Stomach (tissue), 9 donors: ENCODE results near the gene LRRC7. TPM values are rescaled to one million over a fixed set of nuclear protein-coding genes. Genes with fewer than 3 reads are reported as not detected.

Source experiments
- DNase-seq, 2 donors: peaks; one replicate each; pipeline versions ENCODE4 v3.0.0 to v3.0.0-alpha.2; 2013 to 2019
- H3K27ac ChIP-seq, 5 donors: fragments of 200-600 bp in 4 of 5; sonication (generic) in 4 of 5; one replicate each; pipeline ENCODE4 v1.5.1; 2013 to 2019; ENCODE audit warnings: mild to moderate bottlenecking in 1 of 5, moderate library complexity in 1 of 5
- H3K27me3 ChIP-seq, 3 donors: fragments of 200-600 bp; sonication (generic); one replicate each; pipeline ENCODE4 v1.5.1; 2017 to 2019; ENCODE audit warnings: mixed run types in 1 of 3
- H3K36me3 ChIP-seq, 4 donors: fragments of 200-600 bp; sonication (generic); 1 replicate in 3 of 4; 2 replicates in 1 of 4; pipeline ENCODE4 v1.5.1; 2016 to 2019
- H3K4me1 ChIP-seq, 4 donors: fragments of 200-600 bp; sonication (generic); one replicate each; pipeline ENCODE4 v1.5.1; 2016 to 2019
- H3K4me3 ChIP-seq, 4 donors: fragments of 200-600 bp; sonication (generic) in 3 of 4; one replicate each; pipeline ENCODE4 v1.5.1; 2016 to 2019; ENCODE audit warnings: mild to moderate bottlenecking in 1 of 4
- H3K9me3 ChIP-seq, 4 donors: fragments of 200-600 bp; sonication (generic); one replicate each; pipeline ENCODE4 v1.5.1; 2016 to 2019
- CTCF ChIP-seq, 7 experiments: fragments of 450-650 bp in 4 of 7; fragments of 200-600 bp in 3 of 7; sonication (generic) in 3 of 7; IDR thresholded peaks; one replicate each; pipeline ENCODE4 v1.5.1; 2016 to 2019; ENCODE audit warnings: antibody characterized with exemption in 7 of 7, control low read depth in 2 of 7, mild to moderate bottlenecking in 1 of 7
- EP300 ChIP-seq: sonication (generic); formaldehyde crosslinking; IDR thresholded peaks from one replicate; pipeline ENCODE4 v1.6.1; 2017; ENCODE audit warnings: antibody characterized with exemption
- POLR2A ChIP-seq, 4 donors: fragments of 450-650 bp; IDR thresholded peaks; one replicate each; pipeline ENCODE4 v1.6.1; 2016; ENCODE audit warnings: antibody characterized with exemption in 4 of 4, control low read depth in 2 of 4, mild to moderate bottlenecking in 1 of 4, moderate library complexity in 1 of 4
- POLR2AphosphoS5 ChIP-seq, 3 donors: sonication (generic); formaldehyde crosslinking; IDR thresholded peaks; one replicate each; pipeline ENCODE4 v1.6.1; 2016; ENCODE audit warnings: antibody characterized with exemption in 3 of 3
- WGBS, 5 donors: extraction: QIAGEN DNeasy Blood & Tissue Kit in 3 of 5; methylation state at CpG; one replicate each; pipeline versions ENCODE4 v1.1.5 to v1.1.7; 2013 to 2018; 5-methylcytosine and 5-hydroxymethylcytosine counted together
- intact Hi-C: fragments of 100-400 bp; cut with DNase I; formaldehyde crosslinking; loops from one replicate; pipeline ENCODE4 v1.15.1; 2023; ENCODE audit warnings: low total_unique reads
- polyA plus RNA-seq, 3 donors: library from polyadenylated mRNA; stranded (reverse); fragments of 200-250 nt; gene quantifications; one replicate each; pipeline ENCODE4 v1.2.3, GENCODE V29; 2013
- total RNA-seq, 5 donors: library from RNA; depleted of rRNA; stranded (reverse); fragments of >200 nt; gene quantifications; one replicate each; pipeline versions ENCODE4 v1.1.0 to v1.2.3, GENCODE V29; 2014 to 2016
- donor health status: healthy with polysubstance abuse.
- donor health status: Bipolar disorder and iron deficiency.
- donor health status: healthy.

LRRC7 gene
- total and polyA plus RNA-seq, 8 donors, result 0.06 to 22.4 (median 0.31) TPM; not detected in 1

GRCh38 chr1:70115315-70115714 is 547.6 kb downstream of the LRRC7 start:
- Histone ChIP-seq H3K4me3 (no peak overlapping the region), H3K9me3 (no peaks in the 10 kb centered on the region), H3K27ac (no peak overlapping the region), H3K36me3 (no peaks in the 10 kb centered on the region), H3K27me3 (no peaks in the 10 kb centered on the region), H3K4me1 (no peaks in the 10 kb centered on the region)
- intact Hi-C loops, result no loop called here
- 81 to 87% (median 85%) methylated on average over 3 of the region's 3 CpGs for WGBS, 5 donors
- no peak for DNase-seq
- TF ChIP-seq CTCF (IDR thresholded peaks at IDR 0.05) (no peak), EP300 (no peak), POLR2A (IDR thresholded peaks at IDR 0.05) (no peak), POLR2AphosphoS5 (IDR thresholded peaks at IDR 0.05) (no peak)

- peak in 1 of 2 donors; percentile 50 for DNase-seq
- Histone ChIP-seq H3K36me3 (no peaks in the 10 kb centered on the region), H3K27ac (no peak overlapping the region), H3K4me3 (no peak overlapping the region), H3K4me1 (no peaks in the 10 kb centered on the region), H3K27me3 (no peaks in the 10 kb centered on the region), H3K9me3 (no peaks in the 10 kb centered on the region)
- intact Hi-C loops, result no loop called here
- TF ChIP-seq CTCF (IDR thresholded peaks at IDR 0.05) (no peak), EP300 (no peak), POLR2A (IDR thresholded peaks at IDR 0.05) (no peak), POLR2AphosphoS5 (IDR thresholded peaks at IDR 0.05) (no peak)
Observed at GRCh38 chr1:70117046-70117445, 549.3 kb downstream of the LRRC7 start.

GRCh38 chr1:70134148-70134547 is 566.4 kb downstream of the LRRC7 start:
- Histone ChIP-seq H3K4me1 (peaks cover 0 to 8% (median 3%) of the 10 kb centered on the region in 4 donors), H3K36me3 (no peaks in the 10 kb centered on the region), H3K27ac (no peak overlapping the region), H3K9me3 (no peaks in the 10 kb centered on the region), H3K27me3 (no peaks in the 10 kb centered on the region), H3K4me3 (no peak overlapping the region)
- DNase-seq, result no peak
- 68 to 78% (median 70%) methylated on average over 3 of the region's 3 CpGs for WGBS, 5 donors
- intact Hi-C loops, result no loop called here
- no peak for TF ChIP-seq CTCF (IDR thresholded peaks at IDR 0.05)

GRCh38 chr1:70140343-70140742 is 572.6 kb downstream of the LRRC7 start:
- peak in 1 of 2 donors; percentile 89 for DNase-seq
- intact Hi-C loops, result no loop called here
- Histone ChIP-seq H3K36me3 (peaks cover 5 to 12% (median 10%) of the 10 kb centered on the region in 4 donors), H3K4me1 (peaks cover 0 to 25% (median 10%) of the 10 kb centered on the region in 4 donors), H3K27ac (no peak overlapping the region), H3K4me3 (no peak overlapping the region), H3K9me3 (no peaks in the 10 kb centered on the region), H3K27me3 (no peaks in the 10 kb centered on the region)
- no peak for TF ChIP-seq POLR2A (IDR thresholded peaks at IDR 0.05)
- no peak for TF ChIP-seq EP300
- no peak for TF ChIP-seq POLR2AphosphoS5 (IDR thresholded peaks at IDR 0.05)
- no peak for TF ChIP-seq CTCF (IDR thresholded peaks at IDR 0.05)
